BE2C (cell line): Measurements from ENCODE around the gene HYAL4.
"Not testable (repeated sequence)": the region's sequence is repeated elsewhere in the genome, so short reads cannot be mapped to it uniquely, and the experiment has no call there.

Experiments
- DNase-seq: peaks from one replicate; pipeline ENCODE4 v3.0.0-alpha.2; 2020
- H3K27me3 ChIP-seq: fragments of 250-450 bp; sonication (Bioruptor Pico); 2 replicates; pipeline ENCODE4 v1.5.1; 2020; ENCODE audit warnings: mild to moderate bottlenecking
- H3K36me3 ChIP-seq: fragments of 250-450 bp; sonication (Bioruptor Pico); 2 replicates; pipeline ENCODE4 v1.5.1; 2020; ENCODE audit warnings: mild to moderate bottlenecking
- H3K4me1 ChIP-seq: fragments of 250-450 bp; sonication (Bioruptor Pico); 2 replicates; pipeline ENCODE4 v1.5.1; 2020
- H3K4me3 ChIP-seq: 2 replicates; pipeline ENCODE4 v1.5.1; 2011; ENCODE audit warnings: low read depth, low read length
- H3K9me3 ChIP-seq: fragments of 250-450 bp; sonication (Bioruptor Pico); 2 replicates; pipeline ENCODE4 v1.5.1; 2020
- TF ChIP-seq, protein P1 (sequence below): IDR thresholded peaks from 2 replicates; pipeline ENCODE4 v1.5.1; 2012; ENCODE audit warnings: mild to moderate bottlenecking, low read depth, low read length

HYAL4 gene

GRCh38 chr7:123879628-123880027 is 34.7 kb downstream of the HYAL4 start:
- Histone ChIP-seq H3K4me1 (no peaks in the 10 kb centered on the region), H3K4me3 (no peak overlapping the region), H3K36me3 (no peaks in the 10 kb centered on the region), H3K9me3 (no peaks in the 10 kb centered on the region), H3K27me3 (no peaks in the 10 kb centered on the region)
- TF ChIP-seq, protein P1, sequence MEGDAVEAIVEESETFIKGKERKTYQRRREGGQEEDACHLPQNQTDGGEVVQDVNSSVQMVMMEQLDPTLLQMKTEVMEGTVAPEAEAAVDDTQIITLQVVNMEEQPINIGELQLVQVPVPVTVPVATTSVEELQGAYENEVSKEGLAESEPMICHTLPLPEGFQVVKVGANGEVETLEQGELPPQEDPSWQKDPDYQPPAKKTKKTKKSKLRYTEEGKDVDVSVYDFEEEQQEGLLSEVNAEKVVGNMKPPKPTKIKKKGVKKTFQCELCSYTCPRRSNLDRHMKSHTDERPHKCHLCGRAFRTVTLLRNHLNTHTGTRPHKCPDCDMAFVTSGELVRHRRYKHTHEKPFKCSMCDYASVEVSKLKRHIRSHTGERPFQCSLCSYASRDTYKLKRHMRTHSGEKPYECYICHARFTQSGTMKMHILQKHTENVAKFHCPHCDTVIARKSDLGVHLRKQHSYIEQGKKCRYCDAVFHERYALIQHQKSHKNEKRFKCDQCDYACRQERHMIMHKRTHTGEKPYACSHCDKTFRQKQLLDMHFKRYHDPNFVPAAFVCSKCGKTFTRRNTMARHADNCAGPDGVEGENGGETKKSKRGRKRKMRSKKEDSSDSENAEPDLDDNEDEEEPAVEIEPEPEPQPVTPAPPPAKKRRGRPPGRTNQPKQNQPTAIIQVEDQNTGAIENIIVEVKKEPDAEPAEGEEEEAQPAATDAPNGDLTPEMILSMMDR: no peak
- DNase-seq: no peak

- H3K9me3 ChIP-seq: no peaks in the 10 kb centered on the region
- H3K27me3 ChIP-seq: no peaks in the 10 kb centered on the region
- TF ChIP-seq, protein P1: no peak
- no peak for DNase-seq
- H3K4me3 ChIP-seq: no peak overlapping the region
- no peaks in the 10 kb centered on the region for H3K36me3 ChIP-seq
- H3K4me1 ChIP-seq: no peaks in the 10 kb centered on the region
Observed at GRCh38 chr7:123881300-123881699, 36.3 kb downstream of the HYAL4 start.

GRCh38 chr7:123883154-123883553 is 38.2 kb downstream of the HYAL4 start:
- Histone ChIP-seq H3K4me1 (no peaks in the 10 kb centered on the region), H3K27me3 (no peaks in the 10 kb centered on the region), H3K4me3 (no peak overlapping the region), H3K9me3 (no peaks in the 10 kb centered on the region), H3K36me3 (no peaks in the 10 kb centered on the region)
- TF ChIP-seq, protein P1: no peak
- no peak for DNase-seq

DNA sequence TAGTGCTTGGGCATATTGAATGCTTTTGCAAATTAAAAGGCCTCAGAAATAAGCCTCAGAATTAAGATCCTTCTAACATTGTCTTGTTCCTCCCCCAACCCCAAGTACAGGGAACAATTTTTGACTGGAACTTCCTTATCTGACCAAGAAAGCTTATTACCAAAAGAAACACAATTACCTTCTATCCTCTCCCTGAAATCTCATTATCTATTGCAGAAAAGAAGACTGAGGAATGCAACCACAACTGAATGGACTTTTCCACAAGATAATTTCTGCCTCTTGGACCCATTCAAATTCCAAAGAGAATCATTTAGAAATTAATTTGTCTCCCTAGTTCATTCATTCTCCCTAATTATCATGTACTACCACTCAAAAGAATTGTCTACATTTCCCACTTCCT is 43.2 kb downstream of the HYAL4 start:
- TF ChIP-seq, protein P1: no peak
- no peaks in the 10 kb centered on the region for H3K27me3 ChIP-seq
- H3K4me1 ChIP-seq: no peaks in the 10 kb centered on the region
- H3K4me3 ChIP-seq: no peak overlapping the region
- no peaks in the 10 kb centered on the region for H3K36me3 ChIP-seq
- no peak for DNase-seq
- no peaks in the 10 kb centered on the region for H3K9me3 ChIP-seq

- not testable (repeated sequence) for H3K9me3 ChIP-seq, H3K27me3 ChIP-seq, H3K4me1 ChIP-seq, DNase-seq, H3K4me3 ChIP-seq, H3K36me3 ChIP-seq
Observed at GRCh38 chr7:123894753-123895152, 49.8 kb downstream of the HYAL4 start.

DNA sequence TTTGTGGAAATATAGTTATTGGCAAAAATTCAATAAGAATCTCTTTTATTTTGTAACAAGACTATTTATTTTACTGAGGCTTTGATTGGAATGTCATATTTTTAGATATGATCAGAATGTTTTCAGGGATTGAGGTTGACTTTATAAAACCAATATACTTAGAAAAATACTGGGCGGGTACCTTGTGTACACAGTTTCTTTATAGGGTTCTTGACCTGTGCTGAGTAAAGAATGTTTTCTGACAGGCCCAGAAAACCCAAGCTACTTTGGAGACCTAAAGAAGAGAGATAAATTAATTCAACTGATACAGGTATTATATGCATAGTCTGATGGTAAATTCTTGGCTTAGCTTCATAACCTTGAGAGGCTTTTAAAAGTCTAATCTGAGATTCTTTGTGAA is 56.1 kb downstream of the HYAL4 start:
- Histone ChIP-seq H3K4me3 (no peak overlapping the region), H3K9me3 (no peaks in the 10 kb centered on the region), H3K4me1 (no peaks in the 10 kb centered on the region), H3K36me3 (no peaks in the 10 kb centered on the region), H3K27me3 (no peaks in the 10 kb centered on the region)
- TF ChIP-seq, protein P1: no peak
- no peak for DNase-seq

GRCh38 chr7:123905714-123906113 is 60.7 kb downstream of the HYAL4 start:
- DNase-seq: no peak
- Histone ChIP-seq H3K4me1 (no peaks in the 10 kb centered on the region), H3K4me3 (no peak overlapping the region), H3K27me3 (no peaks in the 10 kb centered on the region), H3K36me3 (no peaks in the 10 kb centered on the region), H3K9me3 (no peaks in the 10 kb centered on the region)
- TF ChIP-seq, protein P1: no peak
